Uterus (tissue), 4 donors: Measurements from ENCODE around the gene HCN1. TPM values are rescaled to one million over a fixed set of nuclear protein-coding genes. Genes with fewer than 3 reads are reported as not detected.

Experiments used
- DNase-seq, 2 donors: peaks; one replicate each; pipeline ENCODE4 v3.0.0-alpha.2; 2019 to 2020
- H3K27ac ChIP-seq, 2 donors: fragments of 200-600 bp; sonication (generic); 1 replicate in 1 of 2; 2 replicates in 1 of 2; pipeline ENCODE4 v1.5.1; 2016 to 2018
- H3K27me3 ChIP-seq, 2 donors: fragments of 200-600 bp; sonication (generic); one replicate each; pipeline ENCODE4 v1.5.1; 2018 to 2019; ENCODE audit warnings: control low read depth in 1 of 2
- H3K36me3 ChIP-seq, 2 donors: fragments of 200-600 bp; sonication (generic); one replicate each; pipeline ENCODE4 v1.5.1; 2019; ENCODE audit warnings: control low read depth in 1 of 2
- H3K4me1 ChIP-seq, 2 donors: fragments of 200-600 bp; sonication (generic); one replicate each; pipeline ENCODE4 v1.5.1; 2018 to 2019; ENCODE audit warnings: control low read depth in 1 of 2
- H3K4me3 ChIP-seq, 2 donors: fragments of 200-600 bp; sonication (generic); 1 replicate in 1 of 2; 2 replicates in 1 of 2; pipeline ENCODE4 v1.5.1; 2018 to 2019; ENCODE audit warnings: mild to moderate bottlenecking in 1 of 2
- H3K9me3 ChIP-seq, 2 donors: fragments of 200-600 bp; sonication (generic); one replicate each; pipeline ENCODE4 v1.5.1; 2019; ENCODE audit warnings: control low read depth in 1 of 2
- POLR2A ChIP-seq, 2 donors: fragments of 450-650 bp; IDR thresholded peaks; one replicate each; pipeline ENCODE4 v1.6.1; 2016; ENCODE audit warnings: antibody characterized with exemption in 2 of 2, mild to moderate bottlenecking in 1 of 2, moderate library complexity in 1 of 2
- intact Hi-C: fragments of 100-400 bp; cut with DNase I; formaldehyde crosslinking; loops from one replicate; pipeline ENCODE4 v1.15.1; 2023; ENCODE audit warnings: low total_unique reads
- total RNA-seq, 4 donors: library from RNA; depleted of rRNA in 3 of 4; stranded (reverse); fragments of >200 nt in 3 of 4; gene quantifications; one replicate each; pipeline versions ENCODE4 v1.1.0 to v1.2.4, GENCODE V29; 2014 to 2023
- TF ChIP-seq, protein P1 (sequence below), 4 experiments: fragments of 200-600 bp in 2 of 4; fragments of 450-650 bp in 2 of 4; sonication (generic) in 2 of 4; IDR thresholded peaks; one replicate each; pipeline ENCODE4 v1.5.1; 2016 to 2019; ENCODE audit warnings: antibody characterized with exemption in 4 of 4, mild to moderate bottlenecking in 2 of 4, moderate library complexity in 1 of 4
- donor health status: DM: yes; HTN: yes; CAD: no.

HCN1 gene
- total RNA-seq, 4 donors from 2014 or later = 0.07 TPM; not detected in 3

DNA sequence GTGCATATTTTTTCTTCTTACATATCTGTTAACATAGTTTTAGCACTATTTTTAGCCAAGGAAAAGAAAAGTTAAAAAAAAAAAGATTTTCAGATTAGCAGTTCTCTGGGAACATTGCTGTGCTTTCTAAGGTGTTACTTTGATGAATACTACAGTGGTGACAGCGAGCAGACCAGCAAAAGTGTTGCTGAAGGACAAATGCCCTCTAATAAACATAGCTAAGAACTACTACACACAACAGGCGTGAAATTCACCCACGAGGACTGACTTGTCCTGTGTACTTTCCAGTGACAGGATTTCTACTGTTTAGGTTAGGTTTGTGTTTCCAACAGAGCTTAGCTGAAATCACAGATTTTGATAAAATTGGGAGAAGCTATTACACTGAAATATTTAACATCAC lies 153.8 kb downstream of the HCN1 start:
- Histone ChIP-seq H3K36me3 (no peaks in the 10 kb centered on the region), H3K4me1 (no peaks in the 10 kb centered on the region), H3K27ac (no peak overlapping the region), H3K4me3 (no peak overlapping the region), H3K27me3 (no peaks in the 10 kb centered on the region), H3K9me3 (no peaks in the 10 kb centered on the region)
- intact Hi-C loops = no loop called here
- no peak for TF ChIP-seq POLR2A (IDR thresholded peaks at IDR 0.05)
- TF ChIP-seq, protein P1, sequence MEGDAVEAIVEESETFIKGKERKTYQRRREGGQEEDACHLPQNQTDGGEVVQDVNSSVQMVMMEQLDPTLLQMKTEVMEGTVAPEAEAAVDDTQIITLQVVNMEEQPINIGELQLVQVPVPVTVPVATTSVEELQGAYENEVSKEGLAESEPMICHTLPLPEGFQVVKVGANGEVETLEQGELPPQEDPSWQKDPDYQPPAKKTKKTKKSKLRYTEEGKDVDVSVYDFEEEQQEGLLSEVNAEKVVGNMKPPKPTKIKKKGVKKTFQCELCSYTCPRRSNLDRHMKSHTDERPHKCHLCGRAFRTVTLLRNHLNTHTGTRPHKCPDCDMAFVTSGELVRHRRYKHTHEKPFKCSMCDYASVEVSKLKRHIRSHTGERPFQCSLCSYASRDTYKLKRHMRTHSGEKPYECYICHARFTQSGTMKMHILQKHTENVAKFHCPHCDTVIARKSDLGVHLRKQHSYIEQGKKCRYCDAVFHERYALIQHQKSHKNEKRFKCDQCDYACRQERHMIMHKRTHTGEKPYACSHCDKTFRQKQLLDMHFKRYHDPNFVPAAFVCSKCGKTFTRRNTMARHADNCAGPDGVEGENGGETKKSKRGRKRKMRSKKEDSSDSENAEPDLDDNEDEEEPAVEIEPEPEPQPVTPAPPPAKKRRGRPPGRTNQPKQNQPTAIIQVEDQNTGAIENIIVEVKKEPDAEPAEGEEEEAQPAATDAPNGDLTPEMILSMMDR (IDR thresholded peaks at IDR 0.05) = no peak
- no peak for DNase-seq

DNA sequence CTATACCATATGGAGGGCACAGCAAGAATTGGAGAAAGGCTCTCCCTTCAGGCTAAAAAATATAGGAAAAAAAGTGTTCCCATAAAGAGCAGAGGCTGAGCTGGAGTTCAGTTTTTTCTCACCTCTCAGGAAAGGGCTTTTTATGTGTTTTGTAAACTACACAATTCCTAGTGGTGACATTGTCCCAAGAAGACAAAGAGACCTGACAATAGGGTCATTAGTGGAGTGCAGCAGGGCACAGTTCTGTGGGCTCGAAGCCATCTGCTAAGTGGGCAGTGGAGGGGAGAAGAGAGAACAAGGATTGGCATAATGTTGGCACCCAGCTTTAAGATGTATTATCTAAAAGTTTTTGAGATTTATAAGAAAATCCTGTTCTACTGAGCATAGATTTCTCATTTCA lies 162.5 kb downstream of the HCN1 start:
- no peak for DNase-seq
- H3K4me1 ChIP-seq = no peaks in the 10 kb centered on the region
- H3K9me3 ChIP-seq = no peaks in the 10 kb centered on the region
- no peak overlapping the region for H3K27ac ChIP-seq
- no peak overlapping the region for H3K4me3 ChIP-seq
- no peaks in the 10 kb centered on the region for H3K27me3 ChIP-seq
- intact Hi-C loops = no loop called here
- TF ChIP-seq, protein P1 (IDR thresholded peaks at IDR 0.05) = no peak
- no peak for TF ChIP-seq POLR2A (IDR thresholded peaks at IDR 0.05)
- H3K36me3 ChIP-seq = no peaks in the 10 kb centered on the region

DNA sequence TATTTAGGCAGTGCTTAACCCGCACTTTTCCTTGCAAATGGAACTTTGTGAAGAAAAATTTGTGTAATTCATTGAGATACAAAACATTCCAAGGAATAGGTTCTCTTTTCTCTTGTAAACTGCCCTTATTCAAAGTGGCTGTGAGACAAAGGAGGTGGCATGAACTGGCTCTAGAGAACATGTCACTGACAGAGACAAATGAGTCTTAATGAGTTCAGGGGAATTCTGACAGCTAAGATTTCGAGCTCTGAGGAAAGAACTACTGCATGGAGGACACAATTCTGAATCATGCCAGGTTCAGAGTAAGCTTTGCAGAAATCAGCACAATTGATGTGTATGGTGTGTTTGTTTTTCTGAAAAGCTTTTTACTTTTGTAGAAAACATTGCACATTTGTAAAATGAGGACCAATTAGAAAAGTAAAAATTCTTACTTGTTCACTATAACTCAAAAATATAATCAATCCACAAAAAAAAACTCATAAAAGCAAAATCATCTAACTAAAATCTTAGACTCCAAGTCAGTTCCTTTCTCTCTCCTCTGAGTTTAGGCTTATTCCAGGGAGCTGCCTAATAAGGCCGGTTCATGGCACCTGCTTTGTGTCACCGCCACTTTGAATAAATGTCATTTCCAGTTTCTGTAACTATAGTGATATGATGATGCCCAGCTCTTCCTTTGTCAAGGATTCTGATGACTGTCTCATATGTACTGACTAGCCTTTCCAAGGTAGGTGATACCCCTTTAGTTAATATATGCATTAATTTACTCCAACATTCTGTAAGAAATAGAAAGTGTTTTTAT lies 163.2 kb downstream of the HCN1 start:
- Histone ChIP-seq H3K4me3 (no peak overlapping the region), H3K36me3 (no peaks in the 10 kb centered on the region), H3K27ac (no peak overlapping the region), H3K4me1 (no peaks in the 10 kb centered on the region), H3K27me3 (no peaks in the 10 kb centered on the region), H3K9me3 (no peaks in the 10 kb centered on the region)
- TF ChIP-seq, protein P1 (IDR thresholded peaks at IDR 0.05) = no peak
- no peak for TF ChIP-seq POLR2A (IDR thresholded peaks at IDR 0.05)
- intact Hi-C loops = no loop called here
- no peak for DNase-seq

DNA sequence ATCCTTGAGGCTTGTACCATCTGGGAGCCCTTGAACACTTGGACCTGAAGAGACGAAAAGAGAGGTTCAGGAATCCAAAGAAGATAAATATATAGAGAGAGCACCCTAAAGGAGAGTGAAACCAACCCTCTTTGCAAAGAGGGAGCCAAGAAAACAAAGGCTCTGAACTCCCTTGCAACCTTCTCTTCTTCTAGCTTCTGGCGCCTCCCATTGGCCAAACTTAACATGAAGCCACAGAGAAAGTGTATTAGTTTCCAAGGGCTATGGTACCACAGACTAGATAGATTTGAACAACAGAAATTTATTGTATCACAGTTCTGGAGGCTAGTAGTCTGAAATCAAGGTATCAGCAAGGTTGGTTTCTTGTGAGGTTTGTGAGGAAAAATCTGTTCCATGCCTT lies 175.1 kb downstream of the HCN1 start:
- H3K4me3 ChIP-seq = no peak overlapping the region
- no peak overlapping the region for H3K27ac ChIP-seq
- no peak for TF ChIP-seq POLR2A (IDR thresholded peaks at IDR 0.05)
- TF ChIP-seq, protein P1 (IDR thresholded peaks at IDR 0.05) = no peak
- DNase-seq = no peak
- no peaks in the 10 kb centered on the region for H3K27me3 ChIP-seq
- no peaks in the 10 kb centered on the region for H3K4me1 ChIP-seq
- intact Hi-C loops = no loop called here
- H3K9me3 ChIP-seq = no peaks in the 10 kb centered on the region
- H3K36me3 ChIP-seq = no peaks in the 10 kb centered on the region

DNA sequence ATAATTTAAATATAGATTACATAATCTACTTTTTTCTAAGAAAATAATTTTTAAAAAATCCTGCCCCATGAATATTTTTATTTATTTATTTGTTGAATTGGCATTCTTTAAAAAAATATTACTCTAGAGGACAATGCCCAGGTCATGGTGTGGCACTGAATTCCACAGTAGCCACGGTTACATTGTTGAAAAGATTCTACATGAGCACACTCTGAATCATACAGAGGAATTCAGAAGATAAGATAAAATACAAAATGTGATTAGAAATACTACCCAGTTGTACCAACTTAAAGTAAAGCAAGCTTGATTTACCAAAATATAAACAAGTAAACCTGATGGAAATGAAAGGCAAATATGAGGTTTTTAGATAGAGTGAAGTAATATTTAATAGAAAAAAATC lies 183.7 kb downstream of the HCN1 start:
- H3K27me3 ChIP-seq = no peaks in the 10 kb centered on the region
- H3K27ac ChIP-seq = no peak overlapping the region
- H3K9me3 ChIP-seq = no peaks in the 10 kb centered on the region
- TF ChIP-seq, protein P1 (IDR thresholded peaks at IDR 0.05) = no peak
- TF ChIP-seq POLR2A (IDR thresholded peaks at IDR 0.05) = no peak
- DNase-seq = no peak
- no peak overlapping the region for H3K4me3 ChIP-seq
- no peaks in the 10 kb centered on the region for H3K4me1 ChIP-seq
- H3K36me3 ChIP-seq = no peaks in the 10 kb centered on the region
- intact Hi-C loops = no loop called here
